ENCODE data around the gene SLC25A30.
A peak's percentile ranks its signal among the peaks of the same experiment; 100 is the strongest.
"Not testable (repeated sequence)": the region's sequence is repeated elsewhere in the genome, so short reads cannot be mapped to it uniquely, and the experiment has no call there.

Gene SLC25A30

DNA sequence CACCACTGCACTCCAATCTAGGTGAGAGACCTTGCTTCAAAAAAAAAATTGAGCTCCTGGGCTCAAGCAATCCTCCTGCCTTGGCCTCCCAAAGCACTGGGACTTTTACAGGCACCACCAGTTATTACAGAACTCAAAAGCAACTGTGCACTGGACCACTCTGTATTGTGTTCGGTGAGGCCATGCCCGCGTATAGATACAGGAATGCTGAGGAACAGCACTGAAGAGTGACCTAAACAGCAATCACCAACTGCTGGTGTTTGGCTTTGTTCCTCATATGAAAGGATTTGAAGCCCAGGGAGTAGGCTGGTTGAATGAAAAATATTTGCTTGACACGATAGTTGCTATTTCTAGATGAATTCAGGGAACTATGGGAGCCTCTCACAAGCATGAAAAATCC lies 29.5 kb downstream of the SLC25A30 start:
- DNase-seq: no peak

DNA sequence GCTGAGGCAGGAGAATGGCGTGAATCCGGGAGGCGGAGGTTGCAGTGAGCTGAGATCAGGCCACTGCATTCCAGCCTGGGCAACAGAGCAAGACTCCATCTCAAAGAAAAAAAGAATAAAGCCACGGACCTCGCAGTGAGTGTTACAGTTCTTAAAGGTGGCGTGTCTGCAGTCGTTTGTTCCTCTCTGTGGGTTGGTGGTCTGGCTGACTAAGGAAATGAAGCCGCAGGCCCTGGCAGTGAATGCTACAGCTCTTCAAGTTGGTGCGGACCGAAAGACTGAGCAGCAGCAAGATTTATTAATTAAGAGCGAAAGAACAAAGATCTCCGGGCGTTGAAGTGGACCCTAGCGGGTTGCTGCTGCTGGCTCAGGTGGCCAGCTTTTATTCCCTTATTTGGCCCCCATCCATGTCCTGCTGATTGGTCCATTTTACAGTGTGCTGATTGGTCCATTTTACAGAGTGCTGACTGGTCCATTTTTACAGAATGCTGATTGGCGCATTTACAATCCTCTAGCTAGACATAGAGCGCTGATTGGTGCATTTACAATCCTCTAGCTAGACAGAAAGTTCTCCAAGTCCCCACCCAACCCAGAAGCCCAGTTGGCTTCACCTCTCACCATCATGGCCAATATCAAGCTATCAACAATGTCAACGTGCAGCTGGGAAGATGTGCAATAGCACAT lies 31.1 kb downstream of the SLC25A30 start:
- DNase-seq: not testable (repeated sequence)

DNA sequence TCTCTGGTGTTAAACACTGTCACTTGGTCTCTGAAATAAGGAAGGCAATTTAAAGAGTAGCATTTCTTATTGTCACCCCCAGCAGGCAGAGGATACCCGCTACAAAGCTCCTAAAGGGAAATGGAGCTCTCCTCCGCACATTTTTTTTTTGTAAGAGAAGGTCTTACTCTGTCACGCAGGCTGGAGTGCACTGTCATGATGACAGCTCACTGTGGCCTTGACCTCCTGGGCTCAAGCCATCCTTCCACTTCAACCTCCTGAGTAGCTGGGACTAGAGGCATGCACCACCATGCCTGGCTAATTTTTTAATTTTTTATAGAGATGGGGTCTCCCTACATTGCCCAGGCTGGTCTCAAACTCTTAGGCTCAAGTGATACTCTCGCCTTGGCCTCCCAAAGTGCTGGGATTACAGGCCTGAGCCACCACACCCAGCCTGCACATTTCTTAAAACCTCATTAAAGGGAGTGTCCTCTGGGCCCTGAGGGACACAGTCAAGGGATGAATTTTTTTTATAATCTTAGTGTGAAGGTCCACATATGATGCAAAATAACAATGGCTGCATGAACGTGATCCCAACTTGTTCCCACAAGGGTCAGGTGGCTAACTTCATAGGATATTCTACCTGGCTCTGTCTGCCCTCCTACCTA lies 32.1 kb downstream of the SLC25A30 start:
- no peak for DNase-seq

DNA sequence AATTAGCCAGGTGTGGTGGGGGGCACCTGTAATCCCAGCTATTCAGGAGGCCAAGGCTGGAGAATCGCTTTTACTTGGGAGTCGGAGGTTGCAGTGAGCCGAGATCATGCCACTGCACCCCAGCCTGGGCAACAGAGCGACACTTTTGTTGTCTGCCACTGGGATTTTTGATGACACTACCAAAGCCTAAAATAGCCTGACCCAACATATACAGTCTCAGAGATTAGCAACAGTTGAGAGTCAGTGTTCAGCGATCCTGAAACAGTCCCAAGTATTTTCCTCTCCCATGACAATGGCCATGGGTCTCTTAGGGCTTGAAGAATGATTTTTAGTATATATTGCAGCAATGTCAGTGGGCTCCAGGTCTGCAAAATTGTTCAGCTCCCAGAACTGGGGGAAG lies 32.9 kb downstream of the SLC25A30 start:
- no peak for DNase-seq

DNA sequence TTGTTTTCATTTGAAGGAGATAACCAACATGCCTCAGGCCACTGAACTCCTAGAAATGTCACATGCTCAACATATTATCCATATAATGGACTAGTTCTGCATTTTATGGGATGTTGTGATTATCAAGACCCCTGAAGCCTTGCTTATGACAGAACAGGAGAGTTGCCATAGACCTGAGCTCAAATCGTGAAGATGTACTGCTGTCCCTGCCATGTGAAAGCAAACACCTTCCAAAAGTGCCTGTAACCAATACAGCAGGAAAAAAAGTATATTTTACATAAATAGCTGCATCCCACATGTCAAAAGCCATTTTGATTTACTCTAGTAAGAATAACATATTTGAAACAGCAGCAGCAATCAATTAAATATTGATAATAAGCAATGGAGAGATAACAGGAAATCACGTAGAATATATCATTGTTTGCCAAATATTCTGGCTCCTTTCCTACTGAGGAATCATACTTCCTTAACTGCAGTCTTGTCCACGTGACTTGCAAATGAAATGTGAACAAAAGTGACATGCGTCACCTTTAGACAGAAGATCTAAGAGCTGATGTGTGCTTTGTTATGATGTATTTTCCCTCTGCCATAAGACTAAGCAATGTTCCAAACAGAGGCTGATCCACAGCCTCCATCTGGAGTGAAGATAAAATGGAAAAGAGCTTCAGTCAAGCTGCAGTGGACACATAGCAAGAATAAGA lies 33.5 kb downstream of the SLC25A30 start:
- no peak for DNase-seq

DNA sequence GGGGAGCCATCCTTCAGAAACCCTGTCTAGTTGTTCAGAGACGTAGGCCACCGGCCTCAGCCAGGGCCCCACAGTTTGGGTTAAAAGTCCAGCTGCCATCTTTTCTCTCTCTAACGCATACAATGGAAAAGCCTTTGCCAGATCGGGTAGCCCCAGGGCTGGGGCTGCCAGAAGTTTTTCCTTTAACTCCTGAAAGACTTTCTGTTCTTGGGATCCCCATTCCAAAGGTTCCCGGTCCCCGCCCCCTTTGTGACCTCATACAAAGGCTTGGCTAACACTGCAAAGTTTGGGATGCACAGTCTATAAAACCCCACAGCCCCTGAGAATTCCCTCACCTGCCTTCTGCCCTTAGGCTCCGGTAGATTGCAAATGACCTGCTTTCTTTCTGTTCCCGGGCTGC lies 35.4 kb downstream of the SLC25A30 start:
- not testable (repeated sequence) for DNase-seq

DNA sequence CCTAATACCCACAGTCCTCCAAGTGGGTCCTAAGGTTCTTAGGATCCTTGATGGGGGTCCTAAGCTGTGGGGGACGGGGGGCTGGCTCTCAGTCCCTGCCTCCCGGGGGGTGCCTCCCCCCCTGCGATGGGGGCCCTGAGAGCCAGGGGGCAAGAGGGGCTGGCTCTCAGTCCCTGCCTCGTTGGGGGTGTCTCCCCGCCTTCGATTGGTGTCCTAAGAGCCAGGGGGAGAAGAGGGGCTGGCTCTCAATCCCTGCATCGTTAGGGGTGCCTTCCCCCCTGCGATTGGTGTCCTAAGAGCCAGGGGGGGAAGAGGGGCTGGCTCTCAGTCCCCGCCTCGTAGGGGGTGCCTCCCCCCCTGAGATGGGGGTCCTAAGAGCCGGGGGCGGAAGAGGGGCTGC lies 37.0 kb downstream of the SLC25A30 start:
- DNase-seq: no peak

DNA sequence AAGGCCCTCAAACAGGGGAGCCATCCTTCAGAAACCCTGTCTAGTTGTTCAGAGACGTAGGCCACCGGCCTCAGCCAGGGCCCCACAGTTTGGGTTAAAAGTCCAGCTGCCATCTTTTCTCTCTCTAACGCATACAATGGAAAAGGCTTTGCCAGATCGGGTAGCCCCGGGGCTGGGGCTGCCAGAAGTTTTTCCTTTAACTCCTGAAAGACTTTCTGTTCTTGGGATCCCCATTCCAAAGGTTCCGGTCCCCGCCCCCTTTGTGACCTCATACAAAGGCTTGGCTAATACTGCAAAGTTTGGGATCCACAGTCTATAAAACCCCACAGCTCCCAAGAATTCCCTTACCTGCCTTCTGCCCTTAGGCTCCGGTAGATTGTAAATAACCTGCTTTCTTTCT lies 37.5 kb downstream of the SLC25A30 start:
- DNase-seq: not testable (repeated sequence)

DNA sequence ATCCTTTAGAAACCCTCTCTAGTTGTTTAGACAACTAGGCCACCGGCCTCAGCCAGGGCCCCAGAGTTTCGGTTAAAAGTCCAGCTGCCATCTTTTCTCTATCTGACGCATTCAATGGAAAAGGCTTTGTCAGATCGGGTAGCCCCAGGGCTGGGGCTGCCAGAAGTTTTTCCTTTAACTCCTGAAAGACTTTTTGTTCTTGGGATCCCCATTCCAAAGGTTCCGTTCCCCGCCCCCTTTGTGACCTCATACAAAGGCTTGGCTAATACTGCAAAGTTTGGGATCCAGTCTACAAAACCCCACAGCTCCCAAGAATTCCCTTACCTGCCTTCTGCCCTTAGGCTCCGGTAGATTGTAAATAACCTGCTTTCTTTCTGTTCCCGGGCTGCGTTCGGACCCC lies 38.7 kb downstream of the SLC25A30 start:
- DNase-seq: not testable (repeated sequence)

DNA sequence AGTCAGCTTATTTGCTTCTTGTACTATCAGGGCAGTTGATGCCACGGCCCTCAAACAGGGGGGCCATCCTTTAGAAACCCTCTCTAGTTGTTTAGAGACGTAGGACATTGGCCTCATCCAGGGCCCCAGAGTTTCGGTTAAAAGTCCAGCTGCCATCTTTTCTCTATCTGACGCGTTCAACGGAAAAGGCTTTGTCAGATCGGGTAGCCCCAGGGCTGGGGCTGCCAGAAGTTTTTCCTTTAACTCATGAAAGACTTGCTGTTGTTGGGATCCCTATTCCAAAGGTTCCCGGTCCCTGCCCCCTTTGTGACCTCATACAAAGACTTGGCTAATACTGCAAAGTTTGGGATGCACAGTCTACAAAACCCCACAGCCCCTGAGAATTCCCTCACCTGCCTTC lies 39.4 kb downstream of the SLC25A30 start:
- DNase-seq: not testable (repeated sequence)

DNA sequence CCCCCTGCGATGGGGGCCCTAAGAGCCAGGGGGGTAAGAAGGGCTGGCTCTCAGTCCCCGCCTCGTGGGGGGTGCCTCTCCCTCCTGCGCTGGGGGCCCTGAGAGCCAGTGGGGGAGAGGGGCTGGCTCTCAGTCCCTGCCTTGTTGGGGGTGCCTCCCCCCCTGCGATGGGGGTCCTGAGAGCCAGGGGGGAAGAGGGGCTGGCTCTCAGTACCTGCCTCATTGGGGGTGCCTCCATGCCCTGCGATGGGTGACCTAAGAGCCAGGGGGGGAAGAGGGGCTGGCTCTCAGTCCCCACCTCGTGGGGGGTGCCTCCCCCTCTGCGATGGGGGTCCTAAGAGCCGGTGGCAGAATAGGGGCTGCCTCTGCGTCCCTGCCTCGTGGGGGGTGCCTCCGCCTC lies 40.9 kb downstream of the SLC25A30 start:
- DNase-seq: not testable (repeated sequence)

DNA sequence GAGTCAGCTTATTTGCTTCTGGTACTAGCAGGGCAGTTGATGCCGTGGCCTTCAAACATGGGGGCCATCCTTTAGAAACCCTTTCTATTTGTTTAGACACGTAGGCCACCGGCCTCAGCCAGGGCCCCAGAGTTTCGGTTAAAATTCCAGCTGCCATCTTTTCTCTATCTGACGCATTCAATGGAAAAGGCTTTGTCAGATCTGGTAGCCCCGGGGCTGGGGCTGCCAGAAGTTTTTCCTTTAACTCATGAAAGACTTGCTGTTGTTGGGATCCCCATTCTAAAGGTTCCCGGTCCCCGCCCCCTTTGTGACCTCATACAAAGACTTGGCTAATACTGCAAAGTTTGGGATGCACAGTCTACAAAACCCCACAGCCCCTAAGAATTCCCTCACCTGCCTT lies 41.5 kb downstream of the SLC25A30 start:
- DNase-seq: not testable (repeated sequence)

DNA sequence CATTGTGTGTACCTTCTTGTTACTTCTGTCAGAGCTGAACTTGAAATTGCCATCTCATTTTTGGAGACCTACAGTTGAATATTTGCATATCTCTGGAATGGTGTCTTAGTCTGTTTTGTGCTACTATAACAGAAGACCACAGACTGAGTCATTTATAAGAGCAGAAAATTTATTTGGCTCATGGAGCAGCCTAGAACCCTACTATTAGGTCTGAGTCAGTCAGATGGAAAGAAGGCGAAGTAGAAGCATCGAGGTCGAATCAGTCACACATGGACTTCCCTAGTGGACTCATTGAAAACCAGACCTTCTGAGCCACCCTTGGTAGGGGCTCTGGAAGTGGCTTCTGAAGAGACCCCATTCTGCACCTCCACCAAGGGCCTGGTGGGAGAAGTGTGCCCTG lies 43.3 kb downstream of the SLC25A30 start:
- DNase-seq: no peak

DNA sequence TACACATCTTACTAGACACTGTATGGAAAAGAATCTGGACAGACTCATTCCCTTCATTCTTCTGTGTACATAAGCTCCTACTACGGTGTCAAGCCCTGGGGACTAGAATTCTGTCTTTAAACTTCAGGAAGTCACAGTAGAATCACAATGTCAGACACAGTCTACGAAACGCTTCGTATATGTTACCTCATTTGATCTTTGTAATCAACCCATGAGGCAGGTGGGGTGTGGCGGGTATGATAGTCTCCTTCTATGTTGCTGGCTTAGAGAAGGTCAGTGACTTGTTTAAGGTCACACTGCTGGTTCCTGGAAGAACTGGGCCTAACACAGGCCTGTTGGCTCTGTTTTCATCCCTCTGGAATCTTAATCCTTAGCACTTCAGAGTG lies 45.0 kb downstream of the SLC25A30 start:
- no peak for DNase-seq

DNA sequence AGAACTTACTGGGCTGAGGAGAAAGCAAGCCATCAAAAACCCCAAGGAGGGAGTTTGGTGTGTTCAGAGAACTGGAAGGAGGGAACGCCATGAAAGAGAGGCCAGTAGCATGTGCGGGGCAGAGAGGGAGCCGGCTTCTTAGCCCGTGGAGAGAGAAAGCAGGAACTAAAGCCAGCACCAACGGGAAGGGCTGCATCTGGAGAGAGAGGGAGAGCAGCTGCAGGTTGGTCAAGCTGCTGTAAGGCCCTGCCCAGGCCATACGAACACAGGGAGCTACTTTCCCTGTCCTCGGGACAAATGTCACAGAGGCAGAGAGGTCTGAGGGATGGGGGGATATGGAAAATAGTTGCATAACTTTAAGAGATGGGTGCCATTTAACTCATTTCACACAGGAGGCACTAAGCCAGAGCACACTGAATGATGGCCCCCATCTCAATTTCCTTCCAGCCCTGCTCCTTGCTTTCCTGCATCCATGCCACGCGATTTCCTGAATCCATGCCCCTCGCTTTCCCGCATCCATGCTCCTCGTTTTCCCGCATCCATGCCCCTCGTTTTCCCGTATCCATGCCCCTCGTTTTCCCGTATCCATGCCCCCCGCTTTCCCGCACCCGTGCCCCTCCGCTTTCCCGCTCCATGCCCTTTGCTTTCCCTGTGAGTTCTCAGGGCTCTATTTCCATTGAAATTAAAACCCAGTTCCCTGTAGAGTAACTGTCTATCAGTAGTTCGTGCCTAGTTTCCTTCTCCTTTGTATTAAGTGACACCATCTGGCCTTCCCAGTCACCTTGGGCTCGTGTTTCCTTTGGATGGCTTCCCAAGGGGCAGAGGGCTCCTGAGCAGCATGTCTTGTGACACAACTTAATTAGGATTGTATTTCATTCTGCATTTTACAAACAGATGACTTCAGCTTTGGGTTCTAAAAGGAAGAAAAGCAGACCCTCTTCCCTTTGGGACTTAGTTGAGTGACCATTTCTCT lies 45.7 kb downstream of the SLC25A30 start:
- DNase-seq: no peak

DNA sequence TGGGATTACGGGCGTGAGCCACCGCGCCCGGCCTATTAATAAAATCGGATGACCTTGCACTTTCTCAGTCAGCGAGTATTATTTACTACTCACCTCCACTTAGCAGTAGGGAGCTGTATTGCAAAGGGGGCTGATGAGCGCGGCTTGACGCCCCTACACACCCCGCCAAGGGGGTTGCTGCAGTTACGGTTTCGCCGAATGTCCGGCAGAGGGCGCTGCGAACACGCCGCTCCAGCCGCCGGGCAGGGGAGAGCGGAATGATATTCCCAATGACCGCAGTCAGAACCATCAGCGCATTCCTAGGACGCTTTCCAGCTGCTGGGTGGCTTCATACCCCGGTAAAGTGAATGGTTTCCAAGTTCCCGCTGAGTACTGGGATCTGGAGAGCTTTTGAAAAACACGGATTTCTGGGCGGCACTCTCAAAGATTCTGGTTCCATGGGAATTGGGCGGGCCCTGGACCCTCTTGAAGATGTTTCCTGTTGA lies 47.2 kb downstream of the SLC25A30 start:
- DNase-seq: peak in 5 of 6 experiments; percentile 25 to 55 (median 37)

DNA sequence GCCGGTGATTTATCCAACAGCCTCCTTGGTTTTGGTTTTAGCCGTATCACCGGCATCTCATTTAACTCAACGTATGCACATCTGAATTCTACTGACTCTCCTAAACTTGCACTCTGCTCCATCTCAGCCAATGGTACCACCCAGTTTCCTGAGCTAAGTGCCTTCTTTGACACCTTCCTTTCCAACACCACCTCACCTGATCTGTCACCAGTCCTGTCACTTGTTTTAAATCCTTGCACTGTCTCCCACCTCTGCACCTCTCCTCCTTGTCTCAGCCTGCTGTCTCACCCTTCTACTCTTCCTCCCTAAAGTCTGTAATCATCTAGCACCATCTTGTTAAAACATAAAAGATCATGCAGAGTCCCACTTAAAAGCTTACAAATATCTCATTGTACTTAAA lies 49.1 kb downstream of the SLC25A30 start:
- DNase-seq: no peak

DNA sequence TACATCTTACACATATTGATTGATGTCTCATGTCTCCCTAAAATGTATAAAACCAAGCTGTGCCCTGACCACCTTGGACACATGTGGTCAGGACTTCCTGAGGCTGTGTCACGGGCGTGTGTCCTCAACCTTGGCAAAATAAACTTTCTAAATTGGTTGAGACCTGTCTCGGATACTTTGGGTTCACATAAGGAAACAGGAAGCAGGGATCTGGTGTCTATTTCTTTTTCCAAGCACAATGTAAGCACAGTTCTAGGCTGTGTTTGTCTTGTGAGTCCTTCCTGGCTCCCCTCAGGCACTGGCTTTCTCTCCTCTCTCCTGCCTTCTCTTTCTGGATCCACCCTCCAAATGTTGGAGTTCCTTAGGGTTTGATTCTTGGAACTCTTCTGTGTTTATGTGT lies 49.6 kb downstream of the SLC25A30 start:
- DNase-seq: no peak

DNA sequence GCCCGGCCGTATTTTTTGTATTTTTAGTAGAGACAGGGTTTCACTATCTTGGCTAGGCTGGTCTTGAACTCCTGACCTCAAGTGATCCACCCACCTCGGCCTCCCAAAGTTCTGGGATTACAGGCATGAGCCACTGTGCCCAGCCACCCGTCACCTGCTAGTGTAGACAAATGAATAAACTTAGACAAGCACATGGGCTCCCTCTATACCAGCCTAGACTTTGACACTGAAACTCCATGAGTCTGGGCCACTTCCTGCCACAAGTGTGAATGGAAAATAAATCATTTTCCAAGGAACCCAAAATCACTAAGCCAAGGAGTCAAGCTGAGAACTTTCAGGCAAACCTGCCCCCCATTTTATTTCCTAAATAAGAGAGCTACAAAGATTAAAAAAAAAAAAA lies 50.2 kb downstream of the SLC25A30 start:
- DNase-seq: no peak

DNA sequence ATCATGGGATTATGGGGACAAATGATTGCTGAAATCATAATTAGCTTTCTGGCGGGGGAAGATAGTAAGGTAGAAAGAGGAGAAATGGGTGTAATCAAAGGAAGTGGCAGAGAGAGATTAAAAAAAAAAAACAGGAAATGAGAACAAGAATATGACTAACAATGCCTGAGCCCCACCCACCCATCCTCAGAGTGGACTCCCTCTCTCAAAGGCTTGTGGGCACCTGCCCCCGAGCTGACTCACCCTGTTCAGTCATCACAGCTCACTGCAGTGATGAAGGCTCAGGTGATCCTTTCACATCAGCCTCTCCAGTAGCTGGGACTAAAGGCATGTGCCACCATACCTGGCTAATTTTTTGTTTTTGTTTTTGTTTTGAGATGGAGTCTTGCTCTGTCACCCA lies 50.8 kb downstream of the SLC25A30 start:
- DNase-seq: peak; percentile 65 to 86 (median 78)

DNA sequence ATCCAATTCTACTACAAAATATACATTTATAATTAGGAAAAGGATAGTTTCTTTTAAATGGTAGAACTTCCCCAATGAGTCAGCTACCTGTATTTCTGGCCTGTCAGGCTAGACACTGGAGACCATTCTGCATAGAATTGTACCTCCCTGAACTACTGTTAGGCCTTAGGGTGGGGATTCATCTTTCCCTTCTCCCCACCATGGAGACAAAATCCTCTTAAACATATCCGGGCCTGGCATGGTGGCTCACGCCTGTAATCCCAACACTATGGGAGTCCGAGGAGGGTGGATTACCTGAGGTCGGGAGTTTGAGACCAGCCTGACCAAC lies 52.7 kb downstream of the SLC25A30 start:
- no peak for DNase-seq

DNA sequence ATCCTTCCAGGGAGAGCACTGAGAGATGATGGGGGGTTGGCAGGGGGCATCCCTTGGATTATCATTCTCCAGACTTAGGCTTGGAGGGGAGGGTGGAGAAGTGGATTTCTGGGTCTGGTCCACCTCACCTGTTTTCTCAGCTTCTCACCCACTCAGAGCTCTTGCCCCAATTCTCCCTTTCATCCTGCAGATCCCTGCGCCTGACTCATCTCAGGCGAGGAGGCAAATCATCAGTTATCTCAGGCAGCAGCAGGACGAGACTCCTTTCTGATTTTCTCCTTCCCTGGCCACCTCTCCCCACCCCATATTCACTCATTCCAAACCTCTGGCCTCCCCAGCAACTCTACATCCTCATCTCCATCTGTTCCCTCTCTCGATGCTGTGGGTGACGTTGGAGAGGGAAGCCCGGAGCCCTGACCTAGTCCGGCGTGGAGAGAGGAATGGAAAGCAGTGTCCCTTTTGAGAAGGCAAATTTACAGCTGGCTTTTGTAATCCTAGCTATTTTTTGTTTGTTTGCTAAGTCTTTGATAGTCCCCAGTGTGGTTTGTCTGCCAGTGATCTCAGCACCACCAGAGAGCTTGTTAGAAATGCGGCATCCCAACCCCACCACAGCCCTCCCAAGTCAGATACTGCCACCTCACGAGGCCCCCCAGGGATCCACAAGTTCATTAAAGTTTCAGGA lies 53.2 kb downstream of the SLC25A30 start:
- no peak for DNase-seq
